ENCODE results near the gene GNAT1.

GRCh38 chr3:50221411-50222168 lies 30.2 kb downstream of the GNAT1 start:
- TF ChIP-seq, protein P1, sequence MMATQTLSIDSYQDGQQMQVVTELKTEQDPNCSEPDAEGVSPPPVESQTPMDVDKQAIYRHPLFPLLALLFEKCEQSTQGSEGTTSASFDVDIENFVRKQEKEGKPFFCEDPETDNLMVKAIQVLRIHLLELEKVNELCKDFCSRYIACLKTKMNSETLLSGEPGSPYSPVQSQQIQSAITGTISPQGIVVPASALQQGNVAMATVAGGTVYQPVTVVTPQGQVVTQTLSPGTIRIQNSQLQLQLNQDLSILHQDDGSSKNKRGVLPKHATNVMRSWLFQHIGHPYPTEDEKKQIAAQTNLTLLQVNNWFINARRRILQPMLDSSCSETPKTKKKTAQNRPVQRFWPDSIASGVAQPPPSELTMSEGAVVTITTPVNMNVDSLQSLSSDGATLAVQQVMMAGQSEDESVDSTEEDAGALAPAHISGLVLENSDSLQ (IDR thresholded peaks at IDR 0.05), result no peak
- TF ChIP-seq SUZ12 (IDR thresholded peaks at IDR 0.05), result no peak
- no peak for TF ChIP-seq L3MBTL2 (conservative IDR thresholded peaks at IDR 0.05)
- no peak for TF ChIP-seq BHLHE40 (IDR thresholded peaks at IDR 0.05; ENCODE audit: borderline replicate concordance)
- TF ChIP-seq ARNT (IDR thresholded peaks at IDR 0.05), result no peak
- TF ChIP-seq FOXM1 (IDR thresholded peaks at IDR 0.05; ENCODE audit: borderline replicate concordance), result no peak
- no peak for TF ChIP-seq ELF4 (IDR thresholded peaks at IDR 0.05)
- TF ChIP-seq FOXK2 (IDR thresholded peaks at IDR 0.05), result no peak
